ENCODE results near the gene ERC2. TPM values are rescaled to one million over a fixed set of nuclear protein-coding genes. Genes with fewer than 3 reads are reported as not detected.

The ERC2 gene
- total RNA-seq, 1 experiment from 2014 or later: 0.77 TPM

- no peak for TF ChIP-seq EZH2phosphoT487 (IDR thresholded peaks at IDR 0.05; ENCODE audit: borderline replicate concordance, low read length)
- TF ChIP-seq CTCF (conservative IDR thresholded peaks at IDR 0.05; ENCODE audit: low read depth, low read length): no peak
- TF ChIP-seq EZH2 (IDR thresholded peaks at IDR 0.05; ENCODE audit: low read length, unreplicated experiment): no peak
- H3K4me1 ChIP-seq (ENCODE audit: insufficient read depth, low read length): no peaks in the 10 kb centered on the region
- H2AFZ ChIP-seq (ENCODE audit: low read length): no peak overlapping the region
- no peak for DNase-seq
- BruUV-seq (replicated peaks): no TSS peak
- no peaks in the 10 kb centered on the region for H3K9me3 ChIP-seq (ENCODE audit: low read length)
- no peaks in the 10 kb centered on the region for H3K9me2 ChIP-seq (replicated peaks; ENCODE audit: low read length)
- H3K9ac ChIP-seq (ENCODE audit: low read length): no peak overlapping the region
- H3K4me3 ChIP-seq (ENCODE audit: low read length): no peak overlapping the region
- ATAC-seq: no peak
- no peaks in the 10 kb centered on the region for H3F3A ChIP-seq (ENCODE audit: low read length, unreplicated experiment)
- H3K79me2 ChIP-seq (ENCODE audit: low read length): no peaks in the 10 kb centered on the region
- no peaks in the 10 kb centered on the region for H3K36me3 ChIP-seq (ENCODE audit: low read depth, low read length)
- H3K27me3 ChIP-seq (ENCODE audit: low read length): peaks cover 43% of the 10 kb centered on the region; the same call in 1 of the 2 replicates
- H3K27ac ChIP-seq (ENCODE audit: low read length): no peak overlapping the region
- CTCF ChIA-PET: no interaction called here
- no peaks in the 10 kb centered on the region for H4K20me1 ChIP-seq (ENCODE audit: low read length)
- H3K4me2 ChIP-seq (ENCODE audit: low read length): no peak overlapping the region
- POLR2A ChIA-PET (ENCODE audit: unreplicated experiment): no interaction called here
- intact Hi-C loops (cut with micrococcal nuclease): no loop called here
Observed at GRCh38 chr3:55942868-55943267, 525.4 kb downstream of the ERC2 start.

- H3K36me3 ChIP-seq (ENCODE audit: low read depth, low read length): no peaks in the 10 kb centered on the region
- H3K4me2 ChIP-seq (ENCODE audit: low read length): no peak overlapping the region
- H3K79me2 ChIP-seq (ENCODE audit: low read length): no peaks in the 10 kb centered on the region
- H3K9me2 ChIP-seq (replicated peaks; ENCODE audit: low read length): no peaks in the 10 kb centered on the region
- H3K9ac ChIP-seq (ENCODE audit: low read length): no peak overlapping the region
- H3K27ac ChIP-seq (ENCODE audit: low read length): no peak overlapping the region
- POLR2A ChIA-PET (ENCODE audit: unreplicated experiment): no interaction called here
- no TSS peak for BruUV-seq (replicated peaks)
- DNase-seq: no peak
- no peaks in the 10 kb centered on the region for H3F3A ChIP-seq (ENCODE audit: low read length, unreplicated experiment)
- no peak overlapping the region for H3K4me3 ChIP-seq (ENCODE audit: low read length)
- H2AFZ ChIP-seq (ENCODE audit: low read length): no peak overlapping the region
- peaks cover 34% of the 10 kb centered on the region; the same call in 1 of the 2 replicates for H3K27me3 ChIP-seq (ENCODE audit: low read length)
- no peaks in the 10 kb centered on the region for H3K9me3 ChIP-seq (ENCODE audit: low read length)
- TF ChIP-seq CTCF (conservative IDR thresholded peaks at IDR 0.05; ENCODE audit: low read depth, low read length) (no peak), EZH2phosphoT487 (IDR thresholded peaks at IDR 0.05; ENCODE audit: borderline replicate concordance, low read length) (no peak), EZH2 (IDR thresholded peaks at IDR 0.05; ENCODE audit: low read length, unreplicated experiment) (no peak)
- ATAC-seq: no peak
- H3K4me1 ChIP-seq (ENCODE audit: insufficient read depth, low read length): no peaks in the 10 kb centered on the region
- CTCF ChIA-PET: no interaction called here
- intact Hi-C loops (cut with micrococcal nuclease): no loop called here
- H4K20me1 ChIP-seq (ENCODE audit: low read length): no peaks in the 10 kb centered on the region
Observed at GRCh38 chr3:55939287-55939686, 529.0 kb downstream of the ERC2 start.

- no peaks in the 10 kb centered on the region for H3K9me2 ChIP-seq (replicated peaks; ENCODE audit: low read length)
- H3K4me1 ChIP-seq (ENCODE audit: insufficient read depth, low read length): no peaks in the 10 kb centered on the region
- CTCF ChIA-PET: no interaction called here
- H3K9ac ChIP-seq (ENCODE audit: low read length): no peak overlapping the region
- H3K36me3 ChIP-seq (ENCODE audit: low read depth, low read length): no peaks in the 10 kb centered on the region
- H3K27me3 ChIP-seq (ENCODE audit: low read length): peaks cover 19% of the 10 kb centered on the region; the same call in 1 of the 2 replicates
- H4K20me1 ChIP-seq (ENCODE audit: low read length): no peaks in the 10 kb centered on the region
- H2AFZ ChIP-seq (ENCODE audit: low read length): no peak overlapping the region
- no TSS peak for BruUV-seq (replicated peaks)
- intact Hi-C loops (cut with micrococcal nuclease): no loop called here
- no peak overlapping the region for H3K27ac ChIP-seq (ENCODE audit: low read length)
- POLR2A ChIA-PET (ENCODE audit: unreplicated experiment): no interaction called here
- no peaks in the 10 kb centered on the region for H3K79me2 ChIP-seq (ENCODE audit: low read length)
- no peak for ATAC-seq
- no peak overlapping the region for H3K4me2 ChIP-seq (ENCODE audit: low read length)
- no peak for DNase-seq
- no peak overlapping the region for H3K4me3 ChIP-seq (ENCODE audit: low read length)
- H3F3A ChIP-seq (ENCODE audit: low read length, unreplicated experiment): no peaks in the 10 kb centered on the region
- no peaks in the 10 kb centered on the region for H3K9me3 ChIP-seq (ENCODE audit: low read length)
- no peak for TF ChIP-seq EZH2 (IDR thresholded peaks at IDR 0.05; ENCODE audit: low read length, unreplicated experiment)
- no peak for TF ChIP-seq EZH2phosphoT487 (IDR thresholded peaks at IDR 0.05; ENCODE audit: borderline replicate concordance, low read length)
- TF ChIP-seq CTCF (conservative IDR thresholded peaks at IDR 0.05; ENCODE audit: low read depth, low read length): no peak
Observed at GRCh38 chr3:55937301-55937700, 531.0 kb downstream of the ERC2 start.

All from PC-3 (cell line).